Hypothalamus (tissue), 51 donors: ENCODE data around the gene CARD8.
A peak's percentile ranks its signal among the peaks of the same experiment; 100 is the strongest.
"Not testable (repeated sequence)": the region's sequence is repeated elsewhere in the genome, so short reads cannot be mapped to it uniquely, and the experiment has no call there.

Experiments
- DNase-seq, 51 donors: peaks; one replicate each; lab custom pipeline; 2025; lab: John Stamatoyannopoulos, UW

Gene CARD8, protein sequence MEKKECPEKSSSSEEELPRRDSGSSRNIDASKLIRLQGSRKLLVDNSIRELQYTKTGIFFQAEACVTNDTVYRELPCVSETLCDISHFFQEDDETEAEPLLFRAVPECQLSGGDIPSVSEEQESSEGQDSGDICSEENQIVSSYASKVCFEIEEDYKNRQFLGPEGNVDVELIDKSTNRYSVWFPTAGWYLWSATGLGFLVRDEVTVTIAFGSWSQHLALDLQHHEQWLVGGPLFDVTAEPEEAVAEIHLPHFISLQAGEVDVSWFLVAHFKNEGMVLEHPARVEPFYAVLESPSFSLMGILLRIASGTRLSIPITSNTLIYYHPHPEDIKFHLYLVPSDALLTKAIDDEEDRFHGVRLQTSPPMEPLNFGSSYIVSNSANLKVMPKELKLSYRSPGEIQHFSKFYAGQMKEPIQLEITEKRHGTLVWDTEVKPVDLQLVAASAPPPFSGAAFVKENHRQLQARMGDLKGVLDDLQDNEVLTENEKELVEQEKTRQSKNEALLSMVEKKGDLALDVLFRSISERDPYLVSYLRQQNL

DNA sequence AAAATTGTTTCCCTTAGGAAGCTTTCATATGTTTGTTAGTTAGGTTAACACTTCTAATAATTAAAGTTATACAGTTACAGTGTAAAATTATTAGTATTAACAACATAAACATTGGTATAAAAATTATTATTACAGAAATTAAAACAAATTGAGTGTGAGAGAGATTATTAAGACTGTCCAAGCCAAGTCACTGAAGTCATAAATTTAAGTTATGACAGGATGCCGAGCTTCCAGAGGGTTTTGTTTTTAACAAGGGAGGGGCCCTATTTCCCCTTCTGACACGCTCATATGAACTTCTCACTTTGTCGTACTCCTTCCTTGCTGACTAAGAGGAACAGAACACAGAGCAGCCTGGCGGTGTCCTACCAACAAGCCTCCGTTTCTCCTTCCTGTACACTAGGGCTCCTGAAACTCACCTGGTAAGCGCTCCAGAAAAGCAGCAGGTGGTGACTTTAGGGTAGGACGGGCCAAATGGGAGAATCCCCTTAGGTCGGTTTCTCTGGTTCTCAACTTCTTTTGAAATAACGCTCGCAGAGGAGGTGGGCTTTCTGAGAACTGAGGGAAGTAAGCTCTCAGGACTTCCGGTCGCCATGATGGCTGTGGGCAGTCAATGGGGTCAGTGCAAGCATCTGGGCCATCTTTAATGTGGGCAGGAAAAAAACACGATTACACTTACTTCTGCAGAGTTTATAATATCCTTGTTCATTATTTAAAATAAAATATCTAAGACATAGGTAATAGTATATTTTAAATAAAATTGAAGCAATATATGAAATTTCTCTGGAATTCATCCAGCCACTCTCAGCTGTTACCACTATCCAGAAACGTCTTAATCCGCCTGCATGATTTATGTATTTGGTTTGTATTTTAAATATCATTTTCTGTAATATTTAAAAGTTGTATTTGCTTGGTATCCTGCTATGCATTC is at the start of gene CARD8:
Gene CARD8, minus strand, starts transcription at position 537 of the 928 bp plus-strand sequence. CDS start 14,892 bp downstream, outside the sequence.
- peak in 49 of 51 donors; percentile 4 to 91 (median 64) for DNase-seq

DNA sequence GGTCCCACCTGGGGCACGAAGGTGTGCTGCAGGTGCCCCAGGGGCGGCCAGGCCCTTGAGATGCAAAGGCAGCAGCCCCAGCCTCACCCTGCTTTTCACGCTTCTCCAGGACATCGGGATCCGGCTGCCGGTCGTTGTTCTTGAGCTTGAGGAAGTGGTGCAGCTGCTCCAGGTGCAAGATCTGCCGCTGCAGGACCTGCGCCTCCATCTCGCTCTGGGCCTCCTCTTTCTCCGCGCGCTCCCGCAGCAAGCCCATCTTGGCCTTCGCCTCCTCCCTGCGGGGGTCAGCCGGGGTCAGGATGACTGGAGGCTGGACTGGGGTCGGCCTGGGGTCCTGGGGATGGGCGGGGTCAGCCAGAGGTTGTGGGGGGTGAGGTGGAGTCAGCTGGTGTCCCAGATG is 48.2 kb upstream of the CARD8 start:
- DNase-seq: no peak

DNA sequence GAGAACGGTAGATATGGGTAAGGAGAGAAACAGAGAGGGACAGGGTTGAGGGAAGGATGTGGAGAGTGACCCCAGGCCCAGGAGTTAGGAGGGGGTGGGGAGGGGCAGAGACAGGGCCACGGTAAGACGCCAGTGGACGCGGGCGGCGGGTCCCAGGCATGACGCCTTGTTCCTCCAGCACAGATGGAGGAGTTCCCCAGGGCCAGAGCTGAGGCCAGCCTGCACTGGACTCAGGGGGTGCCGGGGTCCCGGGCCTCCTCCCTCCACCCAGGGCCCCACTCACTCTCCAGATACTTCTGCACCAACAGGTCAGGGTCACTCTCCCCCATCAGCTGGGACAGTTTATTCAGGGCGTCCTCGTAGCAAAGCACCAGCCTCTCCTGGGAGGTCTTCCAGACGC is 47.7 kb upstream of the CARD8 start:
- no peak for DNase-seq

DNA sequence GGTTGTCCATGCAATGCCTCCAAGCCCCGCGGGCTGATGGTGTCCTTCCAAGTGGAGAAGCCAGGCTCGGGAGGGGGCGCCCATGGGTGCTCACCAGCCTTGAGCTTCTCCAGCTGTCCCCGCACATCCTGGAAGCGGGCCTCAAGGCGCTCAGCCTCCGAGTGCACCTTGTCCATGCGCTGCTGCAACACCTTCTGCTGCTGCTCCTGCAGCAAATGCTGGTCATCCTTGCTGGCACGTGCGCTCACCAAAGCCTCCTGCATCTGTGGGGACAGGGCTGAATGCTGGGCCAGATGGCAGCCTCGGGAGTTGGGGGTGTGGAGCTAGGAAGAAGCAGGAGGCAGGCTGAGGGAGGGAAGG is 46.9 kb upstream of the CARD8 start:
- no peak for DNase-seq

DNA sequence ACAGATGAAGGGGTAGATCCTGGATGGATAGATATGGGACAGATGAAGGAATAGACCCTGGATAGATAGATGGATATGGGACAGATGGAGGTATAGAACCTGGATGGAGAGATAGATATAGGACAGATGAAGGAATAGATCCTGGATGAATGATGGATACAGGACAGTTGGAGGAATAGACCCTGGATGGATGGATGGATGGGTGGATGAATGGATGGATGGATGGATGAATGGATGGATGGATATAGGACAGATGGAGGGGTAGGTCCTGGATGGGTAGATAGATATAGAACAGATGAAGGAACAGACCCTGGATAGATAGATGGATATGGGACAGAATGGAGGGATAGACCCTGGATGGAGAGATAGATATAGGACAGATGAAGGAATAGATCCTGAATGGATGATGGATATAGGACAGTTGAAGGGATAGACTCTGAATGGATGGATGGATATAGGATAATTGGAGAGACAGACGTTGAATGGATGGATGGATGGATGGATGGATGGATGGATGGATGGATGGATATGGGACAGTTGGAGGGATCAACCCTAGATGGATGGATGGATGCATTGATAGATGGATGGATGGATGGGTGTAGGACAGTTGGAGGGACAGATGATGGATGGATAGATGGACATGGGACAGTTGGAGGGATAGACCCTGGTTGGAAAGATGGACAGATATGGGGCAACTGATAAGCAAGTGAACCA is 46.3 kb upstream of the CARD8 start:
- no peak for DNase-seq

DNA sequence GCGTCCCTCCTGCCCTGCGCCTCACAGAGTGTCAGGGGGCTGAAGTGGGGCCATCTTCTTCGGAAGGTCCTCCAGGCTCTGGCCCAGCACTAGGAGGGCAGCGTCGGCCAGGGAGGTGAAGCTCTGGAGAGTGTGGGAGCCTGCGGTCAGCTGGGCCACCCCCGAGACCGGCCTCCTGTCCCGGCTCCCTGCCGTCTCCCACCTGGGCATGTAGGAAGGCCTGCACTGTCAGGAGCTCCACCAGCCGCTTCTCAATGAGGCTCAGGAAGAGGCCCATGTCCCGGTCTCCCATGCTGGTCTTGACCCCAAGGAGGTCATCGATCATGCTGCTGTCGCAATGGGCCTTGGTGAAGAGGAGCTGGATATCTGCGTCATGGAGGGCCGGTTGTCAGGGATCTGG is 42.3 kb upstream of the CARD8 start:
- DNase-seq: no peak

DNA sequence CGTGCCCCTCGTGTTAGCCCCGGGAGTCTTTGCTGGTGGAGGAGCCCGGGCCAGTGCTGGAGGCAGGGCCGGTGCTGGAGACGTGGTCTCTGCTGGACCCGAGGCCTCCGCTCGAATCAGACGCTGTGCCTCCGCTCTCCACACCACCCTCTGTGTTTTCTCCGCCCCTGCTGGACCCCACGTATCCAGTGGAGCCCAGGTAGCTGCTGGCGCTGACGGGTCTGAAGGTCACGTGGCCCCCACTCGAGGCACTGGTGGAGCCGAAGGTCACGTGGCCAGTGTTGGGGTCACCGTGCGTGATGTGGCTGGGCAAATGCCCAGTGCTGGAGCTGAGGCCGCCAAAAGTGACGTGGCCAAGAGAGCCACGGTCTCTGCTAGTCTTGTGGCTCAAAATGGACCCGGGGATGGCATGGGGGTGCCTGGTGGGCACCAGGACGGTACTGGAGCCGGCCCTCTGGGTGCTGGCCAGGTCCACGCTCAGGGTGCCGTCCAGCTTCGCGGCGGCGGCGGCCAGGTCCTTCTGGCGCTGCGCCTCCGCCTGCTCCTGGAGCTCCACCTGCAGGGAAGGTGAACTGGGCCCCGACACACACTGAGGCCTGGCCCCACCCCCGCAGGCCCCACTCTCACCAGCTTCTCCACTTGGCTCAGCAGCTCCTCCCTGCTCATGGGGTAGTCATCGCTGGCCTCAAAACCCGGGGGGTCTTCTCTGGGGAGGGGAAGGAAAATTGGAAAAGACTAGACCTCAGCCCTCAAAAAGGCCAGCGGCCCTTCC is 41.4 kb upstream of the CARD8 start:
- DNase-seq: no peak

DNA sequence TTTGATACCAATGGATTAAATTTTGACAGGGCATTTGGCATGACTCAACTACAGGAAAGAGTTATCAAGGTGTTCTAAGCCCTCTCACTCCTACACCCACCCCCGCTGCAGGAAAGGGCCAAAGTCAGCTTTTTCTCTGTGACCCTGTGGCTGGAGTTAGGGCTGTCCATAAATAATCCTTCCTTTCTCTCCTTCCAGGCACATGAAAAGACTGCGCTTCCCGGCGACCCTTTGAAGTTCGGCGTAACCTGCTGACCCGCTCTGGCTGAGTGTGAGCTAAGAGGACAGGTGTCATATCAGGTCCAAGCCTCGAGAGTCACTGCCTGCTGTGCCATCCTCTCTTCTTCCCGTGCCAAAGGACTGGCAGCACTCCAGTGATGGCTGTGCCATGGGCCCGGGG is 39.7 kb upstream of the CARD8 start:
- no peak for DNase-seq

DNA sequence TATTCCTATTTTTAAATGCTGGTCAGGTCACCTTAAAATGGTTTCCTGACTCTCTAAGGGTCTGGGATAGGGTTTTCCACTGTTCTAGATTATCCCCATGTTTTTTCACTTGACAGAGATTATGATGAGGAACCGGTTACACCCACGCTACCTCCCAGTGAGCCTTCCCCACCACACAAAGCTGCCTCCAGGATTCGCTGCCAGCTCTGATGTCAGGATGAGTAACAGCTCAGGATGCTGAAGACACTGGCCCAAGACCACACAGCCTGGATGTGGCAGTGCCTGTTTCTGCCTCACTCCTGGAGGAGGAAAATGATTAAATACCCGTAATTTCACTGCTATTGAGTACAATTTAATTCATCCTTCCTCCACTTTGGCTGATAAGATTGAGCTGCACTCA is 37.1 kb upstream of the CARD8 start:
- no peak for DNase-seq

DNA sequence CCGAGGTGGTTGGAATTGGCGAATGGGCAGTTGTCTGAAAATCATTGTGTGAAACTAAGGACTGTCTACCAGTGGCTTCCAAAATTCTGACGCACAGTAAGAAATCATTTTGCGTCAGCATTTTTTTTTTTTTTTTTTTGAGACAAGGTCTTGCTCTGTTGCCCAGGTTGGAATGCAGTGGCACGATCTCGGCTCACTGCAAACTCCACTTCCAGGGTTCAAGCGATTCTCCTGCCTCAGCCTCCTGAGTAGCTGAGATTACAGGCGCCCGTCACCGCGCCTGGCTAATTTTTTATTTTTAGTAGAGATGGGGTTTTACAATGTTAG is 35.7 kb upstream of the CARD8 start:
- DNase-seq: not testable (repeated sequence)

DNA sequence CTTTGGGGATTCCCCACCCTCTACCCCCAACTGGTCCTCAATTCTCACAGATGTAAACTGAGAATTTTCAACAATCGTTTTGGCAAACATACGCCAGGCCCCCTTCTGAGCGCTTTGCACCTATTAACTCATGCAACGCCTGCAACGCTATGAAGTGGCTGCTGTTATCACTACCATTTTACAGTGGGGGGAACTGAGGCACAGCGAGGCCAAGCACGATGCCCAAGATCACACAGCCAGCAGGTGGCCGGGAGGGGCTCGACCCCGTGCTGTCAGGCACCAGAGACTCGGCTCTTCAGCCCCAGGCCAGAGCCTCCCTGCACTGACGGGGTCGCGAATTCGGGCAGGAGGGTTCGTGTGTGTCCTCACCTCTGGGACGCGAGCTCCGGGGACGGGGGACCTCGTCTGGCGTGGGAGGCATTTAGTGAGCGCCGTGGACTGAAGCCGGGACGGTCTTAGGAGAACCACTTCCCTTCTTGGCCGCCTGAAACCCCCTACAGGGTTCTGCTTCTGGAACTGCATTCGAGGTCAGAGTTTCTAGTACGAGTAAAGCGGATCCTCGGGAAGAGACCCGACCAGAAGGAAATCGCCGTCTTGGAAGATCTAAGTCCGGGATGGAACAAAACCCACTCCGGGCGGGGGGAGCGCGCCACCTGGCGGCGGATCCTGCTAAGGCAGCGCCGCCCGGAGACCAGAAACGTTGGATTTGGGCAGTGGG is 35.2 kb upstream of the CARD8 start:
- peak in 49 of 51 donors; percentile 2 to 78 (median 55) for DNase-seq

DNA sequence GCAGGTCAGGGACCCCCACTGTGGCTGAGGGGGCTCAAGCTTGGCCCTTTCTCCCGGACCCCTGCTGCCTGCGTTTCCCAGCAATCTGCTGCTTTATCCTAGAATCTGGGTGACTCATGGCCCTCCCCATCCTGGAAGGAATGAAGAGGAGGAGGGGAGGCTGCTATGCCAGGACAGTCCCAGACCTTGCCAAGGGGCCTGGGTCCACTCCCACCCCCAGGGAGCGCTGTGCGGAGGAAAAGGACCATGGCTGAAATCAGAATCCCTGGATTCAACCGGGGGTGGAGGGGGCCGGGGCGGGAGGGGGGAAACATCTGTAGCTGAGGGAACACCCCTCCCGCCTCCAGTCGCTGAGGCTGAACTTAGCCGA is 34.7 kb upstream of the CARD8 start:
- peak in 8 of 51 donors; percentile 4 to 34 (median 19) for DNase-seq

DNA sequence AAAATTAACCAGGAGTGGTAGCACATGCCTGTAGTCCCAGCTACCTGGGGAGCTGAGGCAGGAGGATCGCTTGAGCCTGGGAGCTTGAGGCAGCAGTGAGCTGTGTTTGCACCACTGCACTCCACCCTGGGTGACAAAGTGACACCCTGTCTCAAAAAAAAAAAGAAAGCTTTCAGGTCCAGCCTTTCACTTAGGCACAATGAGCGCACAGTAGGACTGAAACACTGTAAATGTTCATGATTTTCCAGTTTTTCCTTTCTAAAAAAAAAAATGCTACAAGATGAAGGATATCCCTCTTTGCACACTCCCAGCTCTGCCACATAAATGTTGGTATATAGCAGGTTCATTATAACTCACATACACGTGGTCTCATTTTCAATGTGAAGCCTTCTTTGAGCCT is 32.0 kb upstream of the CARD8 start:
- no peak for DNase-seq

DNA sequence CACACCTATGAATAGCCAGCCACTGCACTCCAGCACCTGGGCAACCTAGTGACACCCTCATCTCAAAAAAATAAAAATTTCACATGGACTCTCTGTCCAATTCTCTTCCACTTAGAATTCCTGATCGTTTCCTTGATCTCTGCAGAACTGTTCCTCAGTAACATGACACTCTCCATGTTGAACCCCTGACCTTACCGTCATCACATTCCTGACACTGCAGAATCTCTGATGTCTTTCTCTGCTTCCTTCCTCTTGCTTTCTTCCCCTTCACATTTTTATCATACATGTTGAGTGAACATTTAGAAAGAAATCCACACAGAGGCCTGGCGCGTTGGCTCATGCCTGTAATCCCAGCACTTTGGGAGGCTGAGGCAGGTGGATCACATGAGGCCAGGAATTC is 29.2 kb upstream of the CARD8 start:
- DNase-seq: no peak

DNA sequence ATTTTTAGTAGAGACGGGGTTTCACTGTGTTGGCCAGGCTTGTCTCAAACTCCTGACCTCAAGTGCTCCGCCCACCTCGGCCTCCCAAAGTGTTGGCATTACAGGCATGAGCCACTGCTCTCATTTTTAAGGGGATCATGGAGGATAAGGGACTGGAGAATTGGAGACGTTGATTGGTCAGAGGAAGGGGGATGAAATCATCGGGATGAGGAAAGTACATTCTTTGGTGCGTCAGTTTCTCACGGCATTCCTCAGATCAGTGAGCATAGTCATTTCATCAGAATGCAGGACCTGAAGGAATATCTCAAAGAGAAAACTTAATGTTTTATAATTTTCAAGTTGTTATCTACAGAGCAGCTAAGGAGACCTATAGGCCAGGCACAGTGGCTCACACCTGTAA is 28.2 kb upstream of the CARD8 start:
- no peak for DNase-seq

DNA sequence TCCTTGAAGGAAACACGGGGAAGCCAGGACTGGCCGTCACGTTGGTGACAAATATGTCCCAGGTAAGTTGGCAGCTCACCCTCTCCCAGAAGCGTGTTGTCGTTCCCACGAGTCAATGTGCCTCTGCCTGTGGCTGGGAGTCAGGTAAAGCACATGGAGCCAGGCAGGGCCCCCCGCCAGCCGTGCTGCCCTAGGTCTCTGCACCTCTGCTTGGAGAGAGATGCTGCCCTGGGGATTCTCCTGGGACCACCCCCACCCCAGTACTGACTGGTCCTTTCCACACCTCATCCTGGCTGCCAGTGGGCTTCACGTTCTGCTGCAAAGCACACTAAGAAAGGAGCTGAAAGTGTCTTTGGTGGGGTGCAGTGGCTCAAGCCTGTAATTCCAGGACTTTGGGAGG is 24.0 kb upstream of the CARD8 start:
- no peak for DNase-seq

DNA sequence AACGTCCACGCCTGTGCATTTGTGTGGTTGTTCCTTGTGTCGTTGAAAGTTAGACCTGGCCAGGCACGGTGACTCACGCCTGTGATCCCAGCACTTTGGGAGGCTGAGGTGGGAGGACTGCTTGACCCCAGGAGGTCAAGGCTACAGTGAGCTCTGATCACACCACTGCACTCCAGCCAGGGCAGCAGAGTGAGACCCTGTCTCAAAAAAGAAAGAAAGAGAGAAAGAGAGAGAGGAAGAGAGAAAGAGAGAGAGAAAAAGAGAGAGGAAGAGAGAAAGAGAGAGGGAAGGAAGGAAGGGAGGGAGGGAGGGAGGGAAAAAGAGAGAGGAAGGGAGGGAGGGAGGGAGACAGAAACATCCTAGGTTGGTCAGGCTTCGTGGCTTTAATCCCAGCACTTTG is 19.2 kb upstream of the CARD8 start:
- no peak for DNase-seq

DNA sequence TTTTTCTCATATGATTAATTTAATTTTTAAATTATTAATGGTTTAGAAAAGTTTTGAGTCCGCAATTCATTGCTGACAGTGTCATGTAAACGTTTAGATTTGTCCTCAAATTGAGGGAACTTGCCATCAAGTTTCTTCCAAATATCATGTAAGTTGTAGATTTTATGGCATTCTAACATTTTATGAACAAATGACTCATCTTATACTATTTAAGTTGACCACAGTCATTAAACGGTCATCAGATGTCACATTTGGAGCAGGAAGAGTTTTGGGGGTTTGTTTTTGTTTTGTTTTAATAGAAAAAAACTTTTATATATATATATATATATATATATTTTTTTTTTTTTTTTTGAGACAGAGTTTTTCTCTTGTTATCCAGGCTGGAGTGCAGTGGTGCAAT is 18.5 kb upstream of the CARD8 start:
- DNase-seq: no peak

DNA sequence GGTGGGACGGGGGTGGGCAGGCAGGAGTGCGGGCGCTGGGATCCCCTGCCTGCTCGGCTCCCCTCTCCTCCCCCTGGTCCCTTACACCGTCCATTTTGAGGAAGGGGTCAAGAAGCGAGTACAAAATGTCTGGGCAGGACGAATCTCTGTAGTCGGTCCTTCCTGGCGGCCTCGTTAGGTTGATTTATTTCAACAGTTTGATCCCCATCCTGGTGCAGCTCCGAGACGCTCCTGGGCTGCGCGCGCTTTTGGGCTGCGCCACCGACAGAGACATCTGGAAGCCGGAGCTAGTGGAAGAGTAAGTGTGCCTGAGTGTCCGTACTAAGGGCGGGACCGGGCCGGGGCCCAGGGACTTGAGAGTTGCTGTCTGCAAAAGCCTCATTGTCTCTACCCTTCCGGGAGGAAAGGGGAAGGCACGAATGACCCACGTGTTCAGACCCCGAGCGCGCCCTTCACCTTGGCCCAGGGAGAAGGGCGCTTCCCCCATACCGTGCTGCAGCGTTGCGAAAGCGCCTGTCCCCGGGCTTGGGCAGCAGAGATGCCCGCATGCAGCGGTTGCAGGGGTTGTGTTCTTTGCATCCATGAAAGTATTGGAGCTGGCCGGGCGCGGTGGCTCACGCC is 15.9 kb upstream of the CARD8 start:
- peak in 25 of 51 donors; percentile 5 to 56 (median 19) for DNase-seq
